B cell (primary cell): ENCODE measurements around the gene PTPRE.

Experiments used
- CTCF ChIP-seq: fragments of 200-600 bp; IDR thresholded peaks from one replicate; pipeline ENCODE4 v1.8.0; 2022; ENCODE audit warnings: antibody characterized with exemption, mild to moderate bottlenecking
- EZH2 ChIP-seq: IDR thresholded peaks from 2 replicates; pipeline ENCODE4 v1.6.1; 2012; ENCODE audit warnings: borderline replicate concordance, low read depth, mild to moderate bottlenecking, moderate library complexity, low read length; ENCODE audit not compliant: insufficient read depth, poor library complexity, severe bottlenecking

DNA sequence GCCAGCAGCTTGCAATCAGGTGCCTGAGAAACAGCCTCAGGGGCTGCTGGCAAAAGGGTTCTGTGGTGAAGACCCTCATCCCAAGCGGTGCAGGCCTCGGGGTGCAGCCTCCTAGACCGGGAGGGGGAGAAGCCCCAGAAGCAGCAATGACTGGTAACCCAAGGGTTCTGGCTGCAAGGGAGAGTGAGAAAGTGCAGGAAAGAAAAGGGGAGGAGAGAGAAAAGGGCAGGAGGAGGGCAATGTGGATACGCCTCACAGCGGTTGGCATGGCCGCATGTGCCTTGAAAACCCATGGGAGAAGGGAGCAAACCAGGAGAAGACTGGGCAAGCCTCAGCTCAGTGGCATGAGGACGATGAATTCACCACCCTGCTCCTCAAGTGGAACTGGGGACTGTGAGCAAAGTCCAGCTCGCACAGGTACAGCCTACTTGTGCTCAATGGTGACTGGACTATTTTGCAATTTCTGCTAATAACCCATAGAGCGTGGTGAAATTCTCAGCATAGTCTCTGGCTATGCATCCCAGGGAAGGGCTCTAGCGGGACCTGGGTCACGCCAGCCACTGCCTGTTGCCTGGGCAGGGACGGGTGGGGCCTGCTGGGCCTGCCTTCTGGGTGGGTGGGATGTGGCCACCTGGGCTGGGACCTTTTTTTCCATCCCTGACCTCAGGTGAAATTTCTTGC is 20.4 kb upstream of the PTPRE start:
- TF ChIP-seq CTCF (no peak), EZH2 (no peak)
